Stimulated activated CD4-positive, alpha-beta T cell treated with anti-CD3 and anti-CD28 coated beads, Interleukin-12 subunit alpha, Interleukin-12 subunit beta, amount 100 ng/mL, for 48 hours (primary cell): Measurements from ENCODE around the gene PAX3.

ENCODE experiments used
- DNase-seq, 3 donors: peaks; one replicate each; pipeline ENCODE4 v3.0.0-alpha.2; 2020; ENCODE audit warnings: low read depth in 2 of 3, low spot score in 1 of 3

PAX3 gene

GRCh38 chr2:222310747-222311318 is 12.0 kb upstream of the PAX3 start:
- no peak for DNase-seq

GRCh38 chr2:222309766-222310165 is 11.0 kb upstream of the PAX3 start:
- DNase-seq, result no peak

- no peak for DNase-seq
Measured at GRCh38 chr2:222309361-222309760, 10.6 kb upstream of the PAX3 start.

- DNase-seq, result no peak
Measured at GRCh38 chr2:222307978-222308730, 9.4 kb upstream of the PAX3 start.

GRCh38 chr2:222307143-222307756 is 8.5 kb upstream of the PAX3 start:
- no peak for DNase-seq

GRCh38 chr2:222306393-222307142 is 7.8 kb upstream of the PAX3 start:
- no peak for DNase-seq

- no peak for DNase-seq
Measured at GRCh38 chr2:222305516-222306392, 7.0 kb upstream of the PAX3 start.

- no peak for DNase-seq
Measured at GRCh38 chr2:222304737-222305515, 6.1 kb upstream of the PAX3 start.

GRCh38 chr2:222303828-222304736 is 5.3 kb upstream of the PAX3 start:
- DNase-seq, result no peak

- DNase-seq, result no peak
Measured at GRCh38 chr2:222303045-222303827, 4.4 kb upstream of the PAX3 start.

GRCh38 chr2:222302178-222303018 is 3.6 kb upstream of the PAX3 start:
- no peak for DNase-seq

- DNase-seq, result no peak
Measured at GRCh38 chr2:222301796-222302118, 3.0 kb upstream of the PAX3 start.

- DNase-seq, result no peak
Measured at GRCh38 chr2:222301053-222301795, 2.4 kb upstream of the PAX3 start.

- DNase-seq, result no peak
Measured at GRCh38 chr2:222300726-222301052, 1.9 kb upstream of the PAX3 start.

GRCh38 chr2:222299906-222300725 is 1.3 kb upstream of the PAX3 start:
- DNase-seq, result no peak

GRCh38 chr2:222298001-222298310 is 842 bp downstream of the PAX3 start:
- DNase-seq, result no peak
